GM21737 (cell line): ENCODE results near the gene PPP4C.
A peak's percentile ranks its signal among the peaks of the same experiment; 100 is the strongest.
"Not testable (repeated sequence)": the region's sequence is repeated elsewhere in the genome, so short reads cannot be mapped to it uniquely, and the experiment has no call there.

ENCODE experiments used
- ATAC-seq: cut with Tn5 transposase; IDR thresholded peaks from one replicate; pipeline ENCODE4 v1.9.1; 2021; ENCODE audit warnings: mild to moderate bottlenecking, moderate library complexity; ENCODE audit not compliant: unreplicated experiment

Gene PPP4C

GRCh38 chr16:30075503-30076275 lies at the start of gene PPP4C:
TSS of gene PPP4C (plus strand) at chr16:30075994. CDS start at chr16:30076378, 384 bp downstream.
- peak; percentile 63 for ATAC-seq

- ATAC-seq = no peak
Observed at GRCh38 chr16:30026449-30026848, 49.3 kb upstream of the PPP4C start.

GRCh38 chr16:30027588-30028437 lies 48.0 kb upstream of the PPP4C start:
- no peak for ATAC-seq

- no peak for ATAC-seq
Observed at GRCh38 chr16:30028438-30029076, 47.2 kb upstream of the PPP4C start.

GRCh38 chr16:30030011-30030685 lies 45.6 kb upstream of the PPP4C start:
- ATAC-seq = no peak

- no peak for ATAC-seq
Observed at GRCh38 chr16:30030841-30031413, 44.9 kb upstream of the PPP4C start, which contains the start of gene TLCD3B. TSS of gene TLCD3B (minus strand) at chr16:30031271. CDS start at chr16:30030527, 744 bp downstream.

- ATAC-seq = no peak
Observed at GRCh38 chr16:30031477-30031918, 44.3 kb upstream of the PPP4C start.

GRCh38 chr16:30032083-30032819 lies 43.5 kb upstream of the PPP4C start:
- ATAC-seq = no peak

- no peak for ATAC-seq
Observed at GRCh38 chr16:30033270-30033669, 42.5 kb upstream of the PPP4C start.

GRCh38 chr16:30040221-30040620 lies 35.6 kb upstream of the PPP4C start:
- ATAC-seq = no peak

GRCh38 chr16:30040690-30041089 lies 35.1 kb upstream of the PPP4C start:
- not testable (repeated sequence) for ATAC-seq

- ATAC-seq = no peak
Observed at GRCh38 chr16:30041841-30042240, 34.0 kb upstream of the PPP4C start.

- ATAC-seq = no peak
Observed at GRCh38 chr16:30046178-30046577, 29.6 kb upstream of the PPP4C start.

GRCh38 chr16:30046588-30046987 lies 29.2 kb upstream of the PPP4C start:
- no peak for ATAC-seq

GRCh38 chr16:30049871-30050270 lies 25.9 kb upstream of the PPP4C start:
- ATAC-seq = no peak

- ATAC-seq = no peak
Observed at GRCh38 chr16:30051518-30051917, 24.3 kb upstream of the PPP4C start.

GRCh38 chr16:30052671-30053372 lies 23.0 kb upstream of the PPP4C start:
- no peak for ATAC-seq

GRCh38 chr16:30053376-30054015 lies 22.3 kb upstream of the PPP4C start:
- no peak for ATAC-seq

- no peak for ATAC-seq
Observed at GRCh38 chr16:30054451-30054850, 21.3 kb upstream of the PPP4C start.
